GM12874 (cell line): ENCODE data around the gene RAB23.

ENCODE experiments used
- CTCF ChIP-seq: IDR thresholded peaks from 2 replicates; pipeline ENCODE4 v1.5.1; 2011; ENCODE audit warnings: low read depth, mild to moderate bottlenecking, control low read depth, low read length, moderate library complexity; ENCODE audit not compliant: insufficient read depth

The RAB23 gene

GRCh38 chr6:57252137-57252536 is 30.0 kb upstream of the RAB23 start:
- TF ChIP-seq CTCF = no peak

GRCh38 chr6:57250348-57250747 is 28.2 kb upstream of the RAB23 start:
- TF ChIP-seq CTCF = no peak

- no peak for TF ChIP-seq CTCF
Observed at GRCh38 chr6:57248311-57248895, 26.3 kb upstream of the RAB23 start.

GRCh38 chr6:57247603-57248002 is 25.5 kb upstream of the RAB23 start:
- no peak for TF ChIP-seq CTCF

GRCh38 chr6:57246307-57246706 is 24.2 kb upstream of the RAB23 start:
- TF ChIP-seq CTCF = no peak

- TF ChIP-seq CTCF = no peak
Observed at GRCh38 chr6:57243954-57244353, 21.8 kb upstream of the RAB23 start.

- no peak for TF ChIP-seq CTCF
Observed at GRCh38 chr6:57242505-57242904, 20.4 kb upstream of the RAB23 start.

GRCh38 chr6:57226221-57226620 is 4.1 kb upstream of the RAB23 start:
- no peak for TF ChIP-seq CTCF
